Activated T-cell treated with anti-CD3 and anti-CD28 coated beads for 1 hour (primary cell): Measurements from ENCODE around the gene SH3BP2.

Experiments
- DNase-seq: peaks from one replicate; pipeline ENCODE4 v3.0.0-alpha.2; 2020; ENCODE audit warnings: low read depth

The SH3BP2 gene

DNA sequence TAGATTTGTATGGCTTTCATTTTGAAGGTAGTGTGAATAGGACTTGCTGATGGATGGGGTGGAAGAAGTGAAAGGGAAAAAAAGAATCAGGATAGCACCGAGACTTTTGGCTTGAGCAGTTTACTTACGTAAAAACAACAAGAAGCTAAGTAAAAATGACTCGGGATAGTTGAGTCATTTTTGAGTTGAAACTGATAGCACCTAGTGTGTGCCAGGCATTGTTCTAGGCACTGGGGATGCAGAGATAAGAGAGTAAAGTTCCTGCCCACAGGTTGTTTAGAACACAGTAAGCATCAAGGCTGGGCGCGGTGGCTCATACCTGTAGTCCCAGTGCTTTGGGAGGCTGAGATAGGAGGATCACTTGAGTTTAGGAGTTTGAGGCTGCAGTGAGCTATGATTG is 85.5 kb downstream of the SH3BP2 start:
- DNase-seq = no peak

DNA sequence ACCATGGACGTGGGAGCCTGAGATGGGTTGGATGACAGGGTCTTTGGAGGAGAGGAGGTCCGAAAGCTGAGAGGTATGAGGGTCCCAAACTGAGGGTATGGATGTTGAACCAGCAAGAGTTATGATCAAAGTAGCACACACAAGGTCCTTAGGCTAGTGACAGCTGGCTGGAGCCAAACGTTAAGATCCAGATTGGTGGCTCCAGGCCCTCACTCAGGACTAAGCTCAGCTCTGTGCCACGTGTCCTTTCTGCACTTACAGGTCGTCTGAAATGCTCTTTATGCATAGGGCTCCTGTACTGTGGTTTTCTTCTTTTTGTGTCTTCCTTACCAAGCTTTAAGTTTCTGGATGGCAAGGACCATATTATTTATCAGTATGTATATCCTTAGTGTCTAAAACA is 86.1 kb downstream of the SH3BP2 start:
- DNase-seq = no peak

DNA sequence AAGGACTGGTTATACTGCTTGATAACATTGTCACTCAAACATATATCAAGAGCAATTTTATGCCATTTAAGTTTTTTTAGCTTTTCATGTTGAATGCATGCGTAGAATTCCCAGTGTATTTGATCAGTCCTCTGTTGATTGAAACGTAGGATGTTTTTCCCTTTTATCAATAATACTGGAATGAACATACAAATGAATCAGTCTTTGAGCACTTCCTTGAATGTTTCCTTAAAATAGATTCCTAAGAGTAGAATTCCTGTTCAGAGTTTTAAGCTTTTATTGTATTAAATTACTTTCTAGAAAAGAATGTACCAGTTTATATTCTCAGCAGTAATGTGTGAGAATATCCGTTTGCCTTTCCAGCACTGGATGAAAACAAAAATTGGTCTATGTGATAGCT is 88.5 kb downstream of the SH3BP2 start:
- DNase-seq = no peak

DNA sequence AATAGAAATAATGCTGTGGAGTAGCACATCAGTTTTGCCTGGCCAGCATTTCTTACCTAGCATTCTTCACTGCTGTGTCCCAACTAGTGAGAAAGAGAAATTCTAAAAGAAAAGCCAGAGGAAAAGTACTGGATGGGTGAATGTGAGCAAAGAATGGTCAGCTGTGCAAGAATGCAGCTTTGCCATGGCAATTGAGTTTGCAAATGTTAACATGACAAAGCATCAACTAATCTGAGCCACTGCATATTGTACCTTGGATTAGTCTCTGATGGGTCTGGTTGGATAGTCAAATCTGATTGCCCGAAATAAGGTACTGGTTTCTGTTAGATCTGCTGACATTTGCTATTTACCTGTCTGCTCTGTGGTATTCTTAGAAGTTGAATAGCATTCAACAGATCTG is 89.5 kb downstream of the SH3BP2 start:
- no peak for DNase-seq

DNA sequence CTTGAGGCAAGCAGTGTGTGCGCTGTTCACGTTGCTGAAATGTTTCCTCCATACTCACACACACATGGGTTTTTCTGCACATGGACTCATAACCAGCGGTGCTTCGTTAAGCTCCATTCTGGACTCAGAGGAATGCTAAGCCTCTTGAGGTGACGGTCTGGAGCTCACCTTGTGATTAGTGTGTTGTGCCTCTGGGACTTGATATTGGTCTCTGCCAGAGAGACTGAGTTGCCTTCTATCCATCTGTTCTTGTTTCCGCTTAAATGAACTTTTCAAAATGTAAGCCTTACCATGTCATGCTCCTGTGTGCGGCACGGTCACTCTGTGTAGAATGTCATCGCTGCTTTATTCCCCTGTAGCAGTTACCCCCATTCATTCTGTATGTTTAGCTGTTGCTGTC is 93.3 kb downstream of the SH3BP2 start:
- no peak for DNase-seq

DNA sequence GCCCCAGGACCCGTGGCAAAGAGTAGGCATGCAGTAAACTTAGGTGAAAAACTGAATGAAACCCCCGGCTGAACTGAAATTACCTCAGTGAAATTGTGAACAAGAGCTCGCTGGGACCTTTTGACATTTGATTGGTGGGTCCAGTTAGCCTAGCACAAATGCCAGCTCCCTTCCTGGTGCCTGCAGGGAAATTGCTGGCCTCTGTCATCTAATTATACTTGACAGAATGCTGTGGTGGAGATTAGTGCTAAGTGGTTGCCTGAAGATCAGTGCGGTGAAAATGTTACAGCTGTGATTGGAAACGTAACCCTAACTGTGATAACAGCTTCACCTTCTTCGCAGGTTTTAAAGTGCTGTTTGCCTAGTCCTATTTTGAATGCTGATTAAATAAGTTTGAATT is 93.7 kb downstream of the SH3BP2 start:
- DNase-seq = no peak

DNA sequence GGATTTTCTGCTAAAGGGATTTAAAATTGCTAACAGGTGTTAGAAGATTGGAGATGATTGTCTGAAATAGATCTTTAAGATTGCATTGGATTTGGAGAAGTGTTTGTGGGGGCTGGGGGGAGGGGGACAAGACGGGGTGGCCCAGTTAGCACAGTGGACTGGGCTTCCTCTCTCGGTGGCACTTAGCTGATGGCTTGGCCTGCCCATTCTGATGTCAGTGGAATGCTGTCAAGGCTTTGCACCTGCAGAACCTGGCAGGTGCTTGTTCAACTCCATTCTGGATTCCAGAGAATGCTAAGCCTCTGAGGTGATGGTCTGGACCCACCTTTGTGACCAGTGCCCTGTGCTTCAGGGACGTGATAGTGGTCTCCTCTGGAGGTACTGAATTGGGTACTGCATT is 94.5 kb downstream of the SH3BP2 start:
- DNase-seq = no peak

DNA sequence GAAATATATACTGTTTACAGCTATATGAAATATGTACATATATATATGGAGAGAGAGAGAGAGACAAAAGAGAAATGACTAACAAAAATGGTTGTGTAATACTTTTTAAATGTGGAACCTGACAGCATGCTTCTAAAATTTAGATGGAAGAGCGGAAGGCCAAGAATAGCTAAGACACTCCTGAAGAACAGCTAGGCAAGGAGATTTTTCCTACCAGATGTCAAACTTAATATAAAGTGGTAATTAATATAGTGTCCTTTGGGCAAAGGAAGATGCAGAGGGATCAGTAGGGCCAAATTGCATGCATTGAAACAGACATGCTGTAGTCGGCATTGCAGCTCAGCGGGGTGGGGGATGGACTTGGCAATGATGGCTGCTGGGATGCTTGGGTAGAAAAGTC is 96.0 kb downstream of the SH3BP2 start:
- DNase-seq = no peak
